Measurements from ENCODE around the gene ADGRG3.

DNA sequence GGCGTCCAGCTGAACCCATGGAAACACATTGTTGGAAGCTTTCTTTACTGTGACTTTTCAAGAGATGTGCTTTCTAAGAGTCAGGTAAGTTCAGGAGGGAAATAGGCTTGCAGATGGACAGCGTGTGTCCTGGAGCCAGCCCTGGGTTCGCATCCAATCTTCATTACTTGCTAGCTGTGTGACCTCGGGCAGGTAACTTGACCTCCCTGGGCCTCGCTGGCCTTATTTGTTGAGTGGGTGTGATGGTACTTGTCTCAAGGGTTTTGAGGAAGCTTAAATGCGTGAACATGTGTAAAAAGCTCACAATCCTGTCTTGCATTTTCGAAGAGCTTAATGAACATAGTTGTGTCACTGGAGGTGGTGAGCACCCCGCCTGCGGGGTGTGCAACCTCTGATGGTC is 27.9 kb upstream of the ADGRG3 start:
- TF ChIP-seq CTCF (IDR thresholded peaks at IDR 0.05) = no peak
- no peak for TF ChIP-seq POLR2A (IDR thresholded peaks at IDR 0.05)
